ENCODE measurements around the gene IKBKG.
"Not testable (repeated sequence)": the region's sequence is repeated elsewhere in the genome, so short reads cannot be mapped to it uniquely, and the experiment has no call there.

IKBKG gene

DNA sequence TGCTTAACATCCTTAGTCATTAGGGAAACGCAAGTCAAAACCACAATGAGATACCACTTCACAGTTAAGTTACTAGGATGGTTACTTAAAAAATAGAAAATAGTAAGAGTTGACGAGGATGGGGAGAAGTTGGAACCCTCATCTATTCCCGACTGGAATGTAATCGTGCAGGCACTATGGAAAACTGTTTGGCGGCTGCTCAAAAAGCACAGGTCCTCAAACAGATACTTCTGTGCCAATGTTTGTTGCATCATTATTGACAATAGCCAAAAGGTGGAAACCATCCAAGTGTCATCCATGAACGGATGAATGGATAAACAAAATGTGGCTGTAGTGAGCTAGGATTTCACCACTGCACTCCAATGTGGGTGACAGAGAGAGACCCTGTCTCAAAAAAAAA, 60.0 kb downstream of the IKBKG start:
- TF ChIP-seq, protein P1, sequence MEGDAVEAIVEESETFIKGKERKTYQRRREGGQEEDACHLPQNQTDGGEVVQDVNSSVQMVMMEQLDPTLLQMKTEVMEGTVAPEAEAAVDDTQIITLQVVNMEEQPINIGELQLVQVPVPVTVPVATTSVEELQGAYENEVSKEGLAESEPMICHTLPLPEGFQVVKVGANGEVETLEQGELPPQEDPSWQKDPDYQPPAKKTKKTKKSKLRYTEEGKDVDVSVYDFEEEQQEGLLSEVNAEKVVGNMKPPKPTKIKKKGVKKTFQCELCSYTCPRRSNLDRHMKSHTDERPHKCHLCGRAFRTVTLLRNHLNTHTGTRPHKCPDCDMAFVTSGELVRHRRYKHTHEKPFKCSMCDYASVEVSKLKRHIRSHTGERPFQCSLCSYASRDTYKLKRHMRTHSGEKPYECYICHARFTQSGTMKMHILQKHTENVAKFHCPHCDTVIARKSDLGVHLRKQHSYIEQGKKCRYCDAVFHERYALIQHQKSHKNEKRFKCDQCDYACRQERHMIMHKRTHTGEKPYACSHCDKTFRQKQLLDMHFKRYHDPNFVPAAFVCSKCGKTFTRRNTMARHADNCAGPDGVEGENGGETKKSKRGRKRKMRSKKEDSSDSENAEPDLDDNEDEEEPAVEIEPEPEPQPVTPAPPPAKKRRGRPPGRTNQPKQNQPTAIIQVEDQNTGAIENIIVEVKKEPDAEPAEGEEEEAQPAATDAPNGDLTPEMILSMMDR (IDR thresholded peaks at IDR 0.05) = no peak
- Histone ChIP-seq H3K27ac (no peak overlapping the region), H3K4me3 (no peak overlapping the region)
- no peak for DNase-seq (ENCODE audit: low spot score)

DNA sequence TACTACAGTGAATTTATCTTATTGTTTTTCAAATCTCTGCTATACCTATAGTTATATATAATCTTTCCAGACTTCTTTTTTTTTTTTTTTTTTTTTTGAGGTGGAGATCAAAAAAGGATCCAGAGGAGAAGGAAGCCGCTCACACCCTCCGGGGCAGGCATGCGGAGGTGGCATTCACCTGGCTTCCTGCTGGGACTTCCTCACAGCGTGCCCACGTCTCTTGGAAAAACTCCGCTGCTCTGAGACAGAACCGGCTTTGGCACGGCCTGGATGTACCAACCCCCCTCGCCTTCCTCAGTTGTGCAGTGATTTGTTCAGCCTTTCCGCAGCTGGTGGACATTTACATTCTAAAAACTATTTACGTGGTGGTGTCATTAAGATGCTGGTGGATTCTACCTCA, 60.6 kb downstream of the IKBKG start:
- H3K27ac ChIP-seq, H3K4me3 ChIP-seq: not testable (repeated sequence)
- peak; percentile 26 for DNase-seq (ENCODE audit: low spot score)

DNA sequence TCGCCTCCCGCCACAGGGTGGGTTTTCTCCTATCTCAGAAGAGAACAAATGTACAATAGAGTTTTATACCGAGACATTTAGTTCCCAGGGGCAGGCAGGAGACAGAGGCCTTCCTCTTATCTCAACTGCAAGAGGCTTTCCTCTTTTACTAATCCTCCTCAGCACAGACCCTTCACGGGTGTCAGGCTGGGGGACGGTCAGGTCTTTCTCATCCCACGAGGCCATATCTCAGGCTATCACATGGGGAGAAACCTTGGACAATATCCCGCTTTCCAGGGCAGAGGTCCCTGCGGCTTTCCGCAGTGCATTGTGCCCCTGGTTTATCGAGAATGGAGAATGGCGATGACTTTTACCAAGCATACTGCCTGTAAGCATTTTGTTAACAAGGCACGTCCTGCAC, 61.4 kb downstream of the IKBKG start:
- H3K27ac ChIP-seq; H3K4me3 ChIP-seq; DNase-seq (ENCODE audit: low spot score): not testable (repeated sequence)

DNA sequence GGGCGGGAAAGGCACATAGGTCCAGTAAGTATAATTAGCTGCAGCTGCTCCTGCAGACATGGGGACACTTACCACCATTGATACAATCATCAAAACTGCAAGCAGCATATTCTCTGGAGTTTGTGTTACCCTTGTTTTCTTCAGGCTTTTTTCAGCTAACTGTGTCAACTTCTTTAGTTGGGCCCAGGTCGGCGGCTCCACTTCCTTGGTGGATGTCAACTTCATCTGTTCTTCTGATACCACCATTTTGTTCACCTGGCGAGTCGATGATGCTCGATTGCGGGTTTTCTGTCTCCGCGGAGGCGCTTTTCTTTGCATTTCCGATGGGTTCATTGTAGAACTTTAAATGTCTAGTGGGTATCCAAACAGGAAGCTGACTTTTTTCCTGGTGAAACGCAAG, 63.7 kb downstream of the IKBKG start:
- H3K27ac ChIP-seq; H3K4me3 ChIP-seq; DNase-seq (ENCODE audit: low spot score): not testable (repeated sequence)

DNA sequence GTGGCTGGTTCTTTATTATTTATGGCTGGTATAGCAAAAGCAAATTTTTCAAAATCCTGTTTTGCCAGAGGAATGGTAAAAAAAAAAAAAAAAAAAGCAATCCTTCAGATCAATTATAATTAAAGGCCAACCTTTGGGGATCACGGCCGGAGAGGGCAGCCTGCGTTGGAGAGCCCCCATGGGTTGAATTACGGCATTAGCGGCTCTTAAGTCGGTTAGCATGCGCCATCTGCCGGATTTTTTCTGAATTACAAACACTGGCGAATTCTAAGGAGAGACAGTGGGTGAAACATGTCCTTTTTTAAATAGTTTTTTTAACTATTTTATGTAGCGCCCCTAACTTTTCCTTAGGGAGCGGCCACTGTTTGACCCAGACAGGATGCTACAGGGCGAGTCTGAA, 66.2 kb downstream of the IKBKG start:
- H3K27ac ChIP-seq; H3K4me3 ChIP-seq; DNase-seq (ENCODE audit: low spot score): not testable (repeated sequence)
